Measurements from ENCODE around the gene OTUD5. TPM values are rescaled to one million over a fixed set of nuclear protein-coding genes. Genes with fewer than 3 reads are reported as not detected.

Gene OTUD5
- total RNA-seq, 1 donor from 2014 or later, result 38.6 TPM

GRCh38 chrX:48896611-48897011 is 60.8 kb downstream of the OTUD5 start:
- H3K9me3 Mint-ChIP-seq, result no peaks in the 10 kb centered on the region
- no peak for TF ChIP-seq CTCF (conservative IDR thresholded peaks at IDR 0.05)

GRCh38 chrX:48894891-48895290 is 62.5 kb downstream of the OTUD5 start:
- Mint-ChIP-seq H3K9me3 (no peaks in the 10 kb centered on the region), H3K27ac (ENCODE audit: unreplicated experiment) (no peak overlapping the region), H3K27me3 (ENCODE audit: low read depth) (peaks cover 2% of the 10 kb centered on the region), H3K36me3 (ENCODE audit: low read depth) (peaks cover 3% of the 10 kb centered on the region), H3K4me1 (peaks cover 36% of the 10 kb centered on the region), H3K4me3 (peak overlapping the region; percentile 81)
- TF ChIP-seq CTCF (conservative IDR thresholded peaks at IDR 0.05), result no peak
- no peak for DNase-seq (ENCODE audit: low read depth, low spot score)

More at GRCh38 chrX:48896611-48897011, 60.8 kb downstream of the OTUD5 start:
- Mint-ChIP-seq H3K27ac (ENCODE audit: unreplicated experiment) (peak overlapping the region; percentile 97), H3K27me3 (ENCODE audit: low read depth) (no peaks in the 10 kb centered on the region), H3K4me3 (peak overlapping the region; percentile 89), H3K4me1 (peaks cover 28% of the 10 kb centered on the region), H3K36me3 (ENCODE audit: low read depth) (peaks cover 6% of the 10 kb centered on the region)
- no peak for DNase-seq (ENCODE audit: low read depth, low spot score)

- peaks cover 36% of the 10 kb centered on the region for H3K4me1 Mint-ChIP-seq
- DNase-seq (ENCODE audit: low read depth, low spot score), result no peak
- no peaks in the 10 kb centered on the region for H3K9me3 Mint-ChIP-seq
- peaks cover 2% of the 10 kb centered on the region for H3K27me3 Mint-ChIP-seq (ENCODE audit: low read depth)
- TF ChIP-seq CTCF (conservative IDR thresholded peaks at IDR 0.05), result no peak
- H3K36me3 Mint-ChIP-seq (ENCODE audit: low read depth), result peaks cover 3% of the 10 kb centered on the region
- H3K4me3 Mint-ChIP-seq, result peak overlapping the region; percentile 57
- peak overlapping the region; percentile 12 for H3K27ac Mint-ChIP-seq (ENCODE audit: unreplicated experiment)
Observed at GRCh38 chrX:48893556-48894348, 63.7 kb downstream of the OTUD5 start.

- peaks cover 3% of the 10 kb centered on the region for H3K36me3 Mint-ChIP-seq (ENCODE audit: low read depth)
- peaks cover 2% of the 10 kb centered on the region for H3K27me3 Mint-ChIP-seq (ENCODE audit: low read depth)
- H3K27ac Mint-ChIP-seq (ENCODE audit: unreplicated experiment), result no peak overlapping the region
- H3K4me3 Mint-ChIP-seq, result no peak overlapping the region
- no peak for TF ChIP-seq CTCF (conservative IDR thresholded peaks at IDR 0.05)
- H3K4me1 Mint-ChIP-seq, result peaks cover 30% of the 10 kb centered on the region
- no peaks in the 10 kb centered on the region for H3K9me3 Mint-ChIP-seq
- DNase-seq (ENCODE audit: low read depth, low spot score), result no peak
Observed at GRCh38 chrX:48892896-48893295, 64.5 kb downstream of the OTUD5 start.

GRCh38 chrX:48891402-48892288 is 65.8 kb downstream of the OTUD5 start:
- no peaks in the 10 kb centered on the region for H3K9me3 Mint-ChIP-seq
- H3K36me3 Mint-ChIP-seq (ENCODE audit: low read depth), result peaks cover 5% of the 10 kb centered on the region
- peaks cover 2% of the 10 kb centered on the region for H3K27me3 Mint-ChIP-seq (ENCODE audit: low read depth)
- H3K4me1 Mint-ChIP-seq, result peaks cover 21% of the 10 kb centered on the region
- no peak overlapping the region for H3K27ac Mint-ChIP-seq (ENCODE audit: unreplicated experiment)
- TF ChIP-seq CTCF (conservative IDR thresholded peaks at IDR 0.05), result peak; percentile 62
- peak overlapping the region; percentile 85 for H3K4me3 Mint-ChIP-seq
- peak; percentile 61 for DNase-seq (ENCODE audit: low read depth, low spot score)
